HL-60/S4 treated with retinoic acid at 250 ng/mL for 4 days and 3 days (cell line): ENCODE results near the gene CD2BP2.
"Not testable (repeated sequence)": the region's sequence is repeated elsewhere in the genome, so short reads cannot be mapped to it uniquely, and the experiment has no call there.

ENCODE experiments used
- in situ Hi-C: fragments of 300-500 bp; cut with MboI; formaldehyde crosslinking; loops from 2 replicates; pipeline ENCODE4 v1.7.0; 2022; ENCODE audit warnings: low sequenced_read_pairs

The CD2BP2 gene

GRCh38 chr16:30355144-30355953 is at the start of gene CD2BP2:
Gene CD2BP2 (minus strand): TSS chr16:30355308. CDS start chr16:30354681, 627 bp downstream.
- in situ Hi-C loops = no loop called here

- in situ Hi-C loops = loop anchor here (5.0 to 25.0 kb wide), 2 partner anchors 50 to 290 kb away; partner anchors contain the start of genes GDPD3 and MAPK3
Observed at GRCh38 chr16:30401768-30402425, 46.8 kb upstream of the CD2BP2 start.

- in situ Hi-C loops = loop anchor here (5.0 to 25.0 kb wide), 2 partner anchors 47 to 287 kb away; partner anchors contain the start of genes GDPD3 and MAPK3
Observed at GRCh38 chr16:30399435-30400186, 44.5 kb upstream of the CD2BP2 start.

- in situ Hi-C loops = no loop called here
Observed at GRCh38 chr16:30398661-30399434, 43.7 kb upstream of the CD2BP2 start.

GRCh38 chr16:30397776-30398660 is 42.9 kb upstream of the CD2BP2 start:
- in situ Hi-C loops = no loop called here

- in situ Hi-C loops = no loop called here
Observed at GRCh38 chr16:30397056-30397455, 41.9 kb upstream of the CD2BP2 start.

- in situ Hi-C loops = not testable (repeated sequence)
Observed at GRCh38 chr16:30396627-30397026, 41.5 kb upstream of the CD2BP2 start.

- in situ Hi-C loops = no loop called here
Observed at GRCh38 chr16:30395992-30396585, 41.0 kb upstream of the CD2BP2 start.

GRCh38 chr16:30395155-30395991 is 40.3 kb upstream of the CD2BP2 start, which contains the start of gene ZNF48:
Gene ZNF48 (plus strand): TSS chr16:30395420. CDS start chr16:30395795, 375 bp downstream.
- in situ Hi-C loops = no loop called here

GRCh38 chr16:30394592-30395154 is 39.6 kb upstream of the CD2BP2 start:
- in situ Hi-C loops = no loop called here

GRCh38 chr16:30383521-30383920 is 28.4 kb upstream of the CD2BP2 start:
- in situ Hi-C loops = no loop called here

GRCh38 chr16:30382111-30382881 is 27.2 kb upstream of the CD2BP2 start, which contains the start of gene SEPTIN1:
Gene SEPTIN1 (minus strand): TSS chr16:30382561. CDS start chr16:30382542, 19 bp downstream.
- in situ Hi-C loops = no loop called here

GRCh38 chr16:30381291-30382041 is 26.4 kb upstream of the CD2BP2 start:
- in situ Hi-C loops = no loop called here

- in situ Hi-C loops = no loop called here
Observed at GRCh38 chr16:30380803-30381208, 25.7 kb upstream of the CD2BP2 start.

- in situ Hi-C loops = no loop called here
Observed at GRCh38 chr16:30380072-30380802, 25.1 kb upstream of the CD2BP2 start.
